Stimulated activated CD8-positive, alpha-beta memory T cell treated with anti-CD3 and anti-CD28 coated beads, Interleukin-15, amount 100 ng/mL, for 24 hours (primary cell): ENCODE measurements around the gene ZCCHC17.

ENCODE experiments used
- DNase-seq: peaks from one replicate; pipeline ENCODE4 v3.0.0-alpha.2; 2020; ENCODE audit warnings: low read depth

ZCCHC17 gene

GRCh38 chr1:31396633-31397351 is 100.0 kb downstream of the ZCCHC17 start:
- DNase-seq, result no peak

GRCh38 chr1:31397360-31398095 is 100.7 kb downstream of the ZCCHC17 start:
- no peak for DNase-seq

- DNase-seq, result no peak
These were observed 101.4 kb downstream of the ZCCHC17 start for GRCh38 chr1:31398246-31398645.

- DNase-seq, result no peak
These were observed 103.1 kb downstream of the ZCCHC17 start for GRCh38 chr1:31399976-31400375.

- DNase-seq, result no peak
These were observed 103.6 kb downstream of the ZCCHC17 start for GRCh38 chr1:31400393-31400792.

- DNase-seq, result no peak
These were observed 104.4 kb downstream of the ZCCHC17 start for GRCh38 chr1:31401241-31401640.

- no peak for DNase-seq
These were observed 108.9 kb downstream of the ZCCHC17 start for GRCh38 chr1:31405578-31406245.

- no peak for DNase-seq
These were observed 110.3 kb downstream of the ZCCHC17 start for GRCh38 chr1:31407029-31407626.

GRCh38 chr1:31408788-31409318 is 112.0 kb downstream of the ZCCHC17 start:
- DNase-seq, result no peak

- no peak for DNase-seq
These were observed 113.4 kb downstream of the ZCCHC17 start for GRCh38 chr1:31409946-31410858.

- DNase-seq, result no peak
These were observed 114.0 kb downstream of the ZCCHC17 start for GRCh38 chr1:31410871-31411270.

GRCh38 chr1:31412205-31412604 is 115.4 kb downstream of the ZCCHC17 start:
- DNase-seq, result no peak

GRCh38 chr1:31412732-31413404 is 116.0 kb downstream of the ZCCHC17 start, which contains the start of gene SERINC2:
Gene SERINC2 (plus strand): TSS chr1:31413213. CDS start chr1:31413266, 53 bp downstream.
- DNase-seq, result no peak

GRCh38 chr1:31413405-31414001 is 116.7 kb downstream of the ZCCHC17 start:
- DNase-seq, result no peak
